H9 (cell line): ENCODE results near the gene DGKG. TPM values are rescaled to one million over a fixed set of nuclear protein-coding genes. Genes with fewer than 3 reads are reported as not detected.

Source experiments
- DNase-seq: peaks from one replicate; pipeline ENCODE4 v3.0.0-alpha.2; 2017
- H2AFZ ChIP-seq: one replicate; pipeline ENCODE4 v1.6.1; 2013; ENCODE audit warnings: mild to moderate bottlenecking, low read length, control low read depth, moderate library complexity
- H2AK5ac ChIP-seq: 2 replicates; pipeline ENCODE4 v1.6.1; 2013; ENCODE audit warnings: low read length, control low read depth, mixed read lengths; ENCODE audit not compliant: insufficient read length
- H2BK120ac ChIP-seq: one replicate; pipeline ENCODE4 v1.6.1; 2013; ENCODE audit warnings: low read depth, mild to moderate bottlenecking, low read length, control low read depth, inconsistent platforms; ENCODE audit not compliant: poor library complexity, severe bottlenecking
- H2BK12ac ChIP-seq: 2 replicates; pipeline ENCODE4 v1.6.1; 2013; ENCODE audit warnings: low read length, control low read depth, mixed read lengths, low read depth; ENCODE audit not compliant: insufficient read length
- H2BK15ac ChIP-seq: 2 replicates; pipeline ENCODE4 v1.6.1; 2013; ENCODE audit warnings: low read depth, low read length, control low read depth
- H2BK20ac ChIP-seq: one replicate; pipeline ENCODE4 v1.6.1; 2013; ENCODE audit warnings: low read depth, mild to moderate bottlenecking, low read length, control low read depth, inconsistent platforms; ENCODE audit not compliant: poor library complexity, severe bottlenecking
- H2BK5ac ChIP-seq: 2 replicates; pipeline ENCODE4 v1.6.1; 2013; ENCODE audit warnings: low read length, control low read depth, mixed read lengths; ENCODE audit not compliant: insufficient read length
- H3K14ac ChIP-seq: 2 replicates; pipeline ENCODE4 v1.6.1; 2013; ENCODE audit warnings: low read length, control low read depth; ENCODE audit not compliant: insufficient read depth
- H3K18ac ChIP-seq: 2 replicates; pipeline ENCODE4 v1.6.1; 2013; ENCODE audit warnings: low read depth, mild to moderate bottlenecking, mixed read lengths, low read length, control low read depth; ENCODE audit not compliant: insufficient read length
- H3K23ac ChIP-seq: 2 replicates; pipeline ENCODE4 v1.6.1; 2013; ENCODE audit warnings: low read length, control low read depth, mixed read lengths, low read depth; ENCODE audit not compliant: insufficient read length
- H3K23me2 ChIP-seq: 2 replicates; pipeline ENCODE4 v1.6.1; 2013; ENCODE audit warnings: low read depth, mild to moderate bottlenecking, mixed read lengths, low read length, control low read depth; ENCODE audit not compliant: insufficient read length, poor library complexity, severe bottlenecking
- H3K27ac ChIP-seq: 2 replicates; pipeline ENCODE4 v1.5.1; 2013; ENCODE audit warnings: low read length, control low read depth, mixed read lengths, low read depth; ENCODE audit not compliant: insufficient read length
- H3K27me3 ChIP-seq: 2 replicates; pipeline ENCODE4 v1.6.1; 2013; ENCODE audit warnings: low read length, control low read depth, inconsistent platforms; ENCODE audit not compliant: insufficient read depth
- H3K4ac ChIP-seq: 2 replicates; pipeline ENCODE4 v1.6.1; 2013; ENCODE audit warnings: low read depth, mild to moderate bottlenecking, control low read depth, inconsistent platforms, low read length, moderate library complexity
- H3K4me1 ChIP-seq: 2 replicates; pipeline ENCODE4 v1.6.1; 2013; ENCODE audit warnings: low read length, control low read depth, inconsistent platforms; ENCODE audit not compliant: insufficient read depth
- H3K4me2 ChIP-seq: 2 replicates; pipeline ENCODE4 v1.6.1; 2013; ENCODE audit warnings: low read length, control low read depth, mixed read lengths; ENCODE audit not compliant: insufficient read length, insufficient read depth
- H3K56ac ChIP-seq: 2 replicates; pipeline ENCODE4 v1.6.1; 2013; ENCODE audit warnings: low read depth, mild to moderate bottlenecking, mixed read lengths, low read length, control low read depth; ENCODE audit not compliant: insufficient read length
- H3K79me1 ChIP-seq: 2 replicates; pipeline ENCODE4 v1.6.1; 2013; ENCODE audit warnings: low read depth, mild to moderate bottlenecking, moderate library complexity, low read length, control low read depth, inconsistent platforms; ENCODE audit not compliant: insufficient read depth, poor library complexity, severe bottlenecking
- H3K79me2 ChIP-seq: 2 replicates; pipeline ENCODE4 v1.6.1; 2013; ENCODE audit warnings: low read length, control low read depth, inconsistent platforms; ENCODE audit not compliant: insufficient read depth
- H3K9ac ChIP-seq: 2 replicates; pipeline ENCODE4 v1.6.1; 2013; ENCODE audit warnings: low read length, control low read depth, mixed read lengths; ENCODE audit not compliant: insufficient read length; ENCODE audit errors: extremely low read depth
- H3K9me3 ChIP-seq: one replicate; pipeline ENCODE4 v1.6.1; 2013; ENCODE audit warnings: low read depth, low read length, inconsistent platforms; ENCODE audit not compliant: control insufficient read depth
- H3T11ph ChIP-seq: one replicate; pipeline ENCODE4 v1.6.1; 2013; ENCODE audit warnings: mild to moderate bottlenecking, low read length, control low read depth, inconsistent platforms
- H4K20me1 ChIP-seq: one replicate; pipeline ENCODE4 v1.6.1; 2013; ENCODE audit not compliant: control insufficient read depth, insufficient read length, insufficient read depth
- H4K5ac ChIP-seq: 2 replicates; pipeline ENCODE4 v1.6.1; 2013; ENCODE audit warnings: low read depth, mild to moderate bottlenecking, mixed read lengths, low read length, control low read depth; ENCODE audit not compliant: insufficient read length
- H4K8ac ChIP-seq: replicated peaks from 2 replicates; pipeline ENCODE4 v1.6.1; 2013; ENCODE audit warnings: low read length, control low read depth, mixed read lengths, low read depth; ENCODE audit not compliant: insufficient read length
- H4K91ac ChIP-seq: 2 replicates; pipeline ENCODE4 v1.6.1; 2013; ENCODE audit warnings: low read depth, mild to moderate bottlenecking, moderate library complexity, mixed read lengths, low read length, control low read depth; ENCODE audit not compliant: insufficient read length
- H3K27ac Mint-ChIP-seq, 3 experiments: 2 replicates in 2 of 3; 3 replicates in 1 of 3; pipeline ENCODE4 v1.8.0; 2020 to 2021; ENCODE audit warnings: mixed read lengths in 3 of 3, mild to moderate bottlenecking in 1 of 3, moderate library complexity in 1 of 3
- H3K27me3 Mint-ChIP-seq: 2 replicates; pipeline ENCODE4 v1.8.0; 2021; ENCODE audit warnings: low read depth, mild to moderate bottlenecking, moderate library complexity, mixed read lengths
- H3K36me3 Mint-ChIP-seq, 3 experiments: 2 replicates in 2 of 3; 3 replicates in 1 of 3; pipeline ENCODE4 v1.8.0; 2020 to 2021; ENCODE audit warnings: low read depth in 3 of 3, mixed read lengths in 3 of 3; ENCODE audit not compliant: insufficient read depth in 1 of 3
- H3K4me1 Mint-ChIP-seq, 2 experiments: 2 replicates each; pipeline ENCODE4 v1.8.0; 2020; ENCODE audit warnings: mixed read lengths in 2 of 2
- H3K4me3 Mint-ChIP-seq, 2 experiments: 2 replicates in 1 of 2; 3 replicates in 1 of 2; pipeline ENCODE4 v1.8.0; 2020 to 2021; ENCODE audit warnings: mild to moderate bottlenecking in 2 of 2, mixed read lengths in 2 of 2, moderate library complexity in 1 of 2
- H3K9me3 Mint-ChIP-seq, 2 experiments: 2 replicates in 1 of 2; 3 replicates in 1 of 2; pipeline ENCODE4 v1.8.0; 2020; ENCODE audit warnings: mild to moderate bottlenecking in 2 of 2, mixed read lengths in 2 of 2, moderate library complexity in 1 of 2
- CTCF ChIP-seq: fragments of 200-600 bp; sonication (generic); conservative IDR thresholded peaks from 3 replicates; pipeline ENCODE4 v1.8.0; 2021; ENCODE audit warnings: antibody characterized with exemption, mild to moderate bottlenecking
- WGBS: extraction: QIAGEN DNeasy Blood & Tissue Kit; methylation state at CpG from one replicate; pipeline ENCODE4 v1.1.7; 2013; ENCODE audit warnings: missing lambda C conversion rate, low lambda C conversion rate, mixed read lengths; ENCODE audit not compliant: insufficient read length; ENCODE audit errors: extremely low coverage; 5-methylcytosine and 5-hydroxymethylcytosine counted together
- total RNA-seq: library from RNA; stranded (reverse); gene quantifications from 2 replicates; pipeline ENCODE4 v1.2.1, GENCODE V29; 2021

Gene DGKG
- total RNA-seq, 1 experiment from 2014 or later = not detected

- Histone ChIP-seq H3K4ac (no peak overlapping the region), H3T11ph (no peak overlapping the region), H3K23me2 (no peaks in the 10 kb centered on the region), H4K20me1 (no peaks in the 10 kb centered on the region), H3K27ac (no peak overlapping the region), H4K8ac (no peak overlapping the region), H4K5ac (no peak overlapping the region), H3K18ac (no peak overlapping the region), H2BK5ac (no peak overlapping the region), H2BK12ac (no peak overlapping the region), H2AK5ac (no peak overlapping the region), H3K9ac (no peak overlapping the region), H3K23ac (no peak overlapping the region), H2BK15ac (no peak overlapping the region), H3K79me2 (no peaks in the 10 kb centered on the region), H2AFZ (no peak overlapping the region), H3K56ac (no peak overlapping the region), H3K9me3 (no peaks in the 10 kb centered on the region), H3K14ac (no peak overlapping the region), H3K4me1 (no peaks in the 10 kb centered on the region), H3K4me2 (no peak overlapping the region), H4K91ac (no peak overlapping the region), H2BK20ac (no peak overlapping the region), H3K27me3 (no peaks in the 10 kb centered on the region), H3K79me1 (no peaks in the 10 kb centered on the region), H2BK120ac (no peak overlapping the region)
- peak; percentile 26; the same call in 1 of the 3 replicates for TF ChIP-seq CTCF
- no peaks in the 10 kb centered on the region for H3K36me3 Mint-ChIP-seq
- DNase-seq = peak; percentile 51
- peaks cover 49% of the 10 kb centered on the region for H3K27me3 Mint-ChIP-seq
- no peak overlapping the region for H3K4me3 Mint-ChIP-seq
- H3K27ac Mint-ChIP-seq = peak overlapping the region in 1 of 3 experiments; percentile 42; a peak in 1 of 7 replicates
- no CpG with 5 or more reads among the region's 12 CpGs for WGBS
- H3K9me3 Mint-ChIP-seq = no peaks in the 10 kb centered on the region
- H3K4me1 Mint-ChIP-seq = peaks cover 7 to 15% of the 10 kb centered on the region in 2 experiments
These were observed 141.0 kb downstream of the DGKG start for GRCh38 chr3:186220911-186221645.
